Upper lobe of left lung (tissue), 4 donors: Measurements from ENCODE around the gene FRMD5.

Experiments used
- CTCF ChIP-seq, 6 experiments: fragments of 450-650 bp in 4 of 6; fragments of 200-600 bp in 2 of 6; sonication (generic) in 2 of 6; IDR thresholded peaks; one replicate each; pipeline ENCODE4 v1.5.1; 2016 to 2019; ENCODE audit warnings: antibody characterized with exemption in 6 of 6
- EP300 ChIP-seq, 4 donors: sonication (generic); formaldehyde crosslinking; IDR thresholded peaks; one replicate each; pipeline ENCODE4 v1.5.1; 2017; ENCODE audit warnings: antibody characterized with exemption in 4 of 4, control low read depth in 2 of 4
- POLR2A ChIP-seq, 4 donors: fragments of 450-650 bp; IDR thresholded peaks; one replicate each; pipeline ENCODE4 v1.5.1; 2016 to 2017; ENCODE audit warnings: antibody characterized with exemption in 4 of 4, mild to moderate bottlenecking in 2 of 4
- POLR2AphosphoS5 ChIP-seq, 2 donors: sonication (generic); formaldehyde crosslinking; IDR thresholded peaks; one replicate each; pipeline ENCODE4 v1.5.1; 2017; ENCODE audit warnings: antibody characterized with exemption in 2 of 2

GRCh38 chr15:43900996-43901395 lies 294.1 kb downstream of the FRMD5 start:
- no peak for TF ChIP-seq CTCF (IDR thresholded peaks at IDR 0.05)
- TF ChIP-seq POLR2AphosphoS5 (IDR thresholded peaks at IDR 0.05), result no peak
- no peak for TF ChIP-seq POLR2A (IDR thresholded peaks at IDR 0.05)
- no peak for TF ChIP-seq EP300 (IDR thresholded peaks at IDR 0.05)
